ENCODE measurements around the gene NCAM1.

Gene NCAM1

DNA sequence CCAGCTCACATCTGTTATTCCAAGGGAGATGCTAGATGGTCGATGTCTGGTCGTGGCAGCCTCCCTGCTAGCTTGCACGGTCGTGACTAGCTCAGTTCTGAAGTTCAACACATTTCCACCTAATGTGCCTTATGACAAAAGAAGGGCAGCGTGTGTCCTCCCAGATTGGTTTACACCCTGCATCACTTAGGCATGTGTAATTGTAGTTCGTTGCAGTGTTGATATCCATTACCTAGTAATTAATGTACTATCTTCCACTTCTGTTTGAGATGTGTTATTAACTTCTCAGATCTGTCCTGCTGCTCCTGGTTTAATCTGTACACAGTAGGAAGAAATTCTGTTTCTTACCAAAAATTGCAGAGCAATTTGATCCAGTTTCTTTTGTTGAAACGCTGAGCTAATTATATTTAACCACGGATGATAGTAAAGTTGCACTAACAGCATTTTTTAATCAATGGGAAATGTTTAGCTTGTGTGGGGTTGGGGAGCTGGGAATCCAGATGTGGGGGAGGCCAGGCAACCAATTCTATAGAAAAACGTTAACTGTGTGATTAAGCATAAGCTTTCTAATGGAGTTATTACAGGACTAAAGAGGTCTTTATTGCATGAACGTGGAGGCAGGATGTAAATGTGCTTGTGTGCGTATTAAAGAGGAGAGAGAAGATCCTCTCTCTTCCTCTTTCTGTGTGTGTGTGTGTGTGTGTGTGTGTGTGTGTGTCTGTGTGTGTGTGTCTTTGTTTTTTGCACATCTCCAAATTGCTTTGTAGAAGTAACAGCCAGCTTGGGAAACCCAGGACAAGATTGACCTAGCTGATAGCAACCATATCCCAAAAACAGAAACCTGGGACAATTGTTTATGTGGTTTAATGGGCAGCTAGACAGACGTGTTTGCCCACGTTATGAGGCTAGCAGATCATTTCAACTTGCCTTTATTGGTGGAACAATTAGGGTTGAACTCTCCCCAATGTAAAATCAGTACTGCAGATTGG is 207.4 kb downstream of the NCAM1 start:
- no peak for DNase-seq (ENCODE audit: low read depth)

DNA sequence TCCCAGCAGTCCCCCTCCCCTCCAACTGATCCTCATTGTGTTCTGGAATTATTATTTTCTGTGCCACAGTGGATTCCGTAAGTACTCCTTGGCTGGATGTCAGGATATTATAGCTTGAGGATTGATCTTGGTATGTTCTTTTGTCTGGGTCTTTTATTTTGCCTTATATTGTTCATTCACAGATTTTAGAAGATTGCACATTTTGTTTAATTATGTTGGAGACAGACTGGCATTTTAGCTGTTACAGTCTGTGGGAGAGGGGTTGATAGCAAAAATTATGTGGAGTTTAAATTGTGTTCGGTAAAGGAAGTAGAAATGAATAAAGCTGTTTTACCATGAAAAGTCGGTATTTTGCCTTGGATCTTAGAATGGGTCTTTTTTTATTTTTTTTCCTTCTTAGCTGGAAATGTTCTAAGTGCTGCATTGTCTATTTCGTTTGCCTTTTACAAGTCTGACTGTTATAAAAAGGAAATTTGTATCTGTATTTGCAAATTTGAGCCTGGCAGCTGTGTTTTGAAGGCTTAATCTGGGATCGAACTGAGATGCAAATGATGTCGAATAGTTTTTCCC is 211.2 kb downstream of the NCAM1 start:
- no peak for DNase-seq (ENCODE audit: low read depth)

DNA sequence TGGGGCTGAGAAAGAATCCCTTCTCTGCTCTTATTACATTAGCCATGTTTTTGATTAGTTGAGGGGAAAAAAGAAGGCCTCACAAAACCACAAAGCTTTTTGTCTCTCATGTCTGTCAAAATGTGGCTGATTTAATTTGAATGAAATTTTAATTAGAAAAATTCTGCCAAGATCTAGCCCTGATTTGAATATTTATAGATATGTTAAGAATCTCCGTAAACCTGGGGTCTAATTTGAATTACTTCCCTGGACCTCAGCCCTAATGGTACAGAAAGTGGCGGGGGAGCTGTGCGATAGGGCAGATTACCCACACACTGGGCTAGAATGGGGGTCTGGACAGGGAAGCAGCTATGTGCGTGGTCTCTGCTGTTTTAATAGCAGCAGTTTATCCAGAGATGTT is 211.9 kb downstream of the NCAM1 start:
- no peak for DNase-seq (ENCODE audit: low read depth)

DNA sequence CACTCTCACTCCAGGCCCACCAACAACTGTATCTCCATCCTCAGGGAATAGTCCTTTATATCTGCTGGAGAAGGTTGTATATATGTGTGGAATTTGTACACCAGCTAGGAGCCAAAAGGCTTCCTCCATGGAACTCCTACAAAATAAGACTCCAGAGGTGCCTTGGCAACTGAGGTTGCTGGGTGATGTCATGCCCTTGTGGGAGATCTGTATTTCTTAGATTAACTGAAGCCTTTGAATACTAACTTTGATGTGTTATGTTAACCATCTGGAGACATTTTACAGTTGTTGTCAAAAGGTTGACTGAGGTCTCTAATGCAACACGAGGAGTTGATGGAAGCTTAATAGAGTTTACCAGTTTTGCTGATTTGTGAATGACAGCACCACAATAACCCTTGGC is 213.7 kb downstream of the NCAM1 start:
- DNase-seq (ENCODE audit: low read depth) = no peak

DNA sequence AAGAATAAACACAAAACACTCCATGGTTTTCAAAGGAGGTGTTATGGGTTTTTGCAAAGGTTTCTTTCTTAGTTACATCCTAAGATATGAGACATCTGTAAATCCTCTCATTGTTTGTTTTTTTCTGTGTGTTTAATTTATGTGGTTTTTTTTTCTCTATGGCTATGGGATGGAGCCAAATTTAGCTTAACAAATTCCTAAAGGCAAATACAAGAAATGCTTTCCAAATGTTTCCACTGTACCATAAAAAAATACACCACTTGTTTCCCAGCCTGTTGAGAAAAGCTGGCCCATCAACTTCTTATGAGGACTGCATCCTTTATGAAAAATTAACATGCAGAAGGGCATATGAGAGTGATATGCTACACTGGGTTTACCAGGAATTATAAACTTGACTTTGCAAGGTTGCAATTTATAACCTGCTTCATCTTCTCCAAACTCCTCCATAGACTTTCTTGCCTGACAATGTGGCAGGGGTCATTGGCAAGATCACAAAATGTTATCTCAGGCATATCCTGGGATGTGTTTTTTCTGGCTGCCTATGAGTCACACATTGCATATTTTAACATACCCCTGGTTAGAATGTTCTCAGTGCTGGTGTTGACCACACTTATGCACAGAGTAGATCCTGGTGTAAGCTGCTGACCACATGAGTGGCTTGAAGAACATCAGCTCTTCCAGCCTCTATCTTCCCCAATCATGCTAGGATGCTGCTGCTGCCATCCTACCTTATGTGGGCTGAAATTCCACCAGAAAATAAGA is 215.6 kb downstream of the NCAM1 start:
- DNase-seq (ENCODE audit: low read depth) = no peak

DNA sequence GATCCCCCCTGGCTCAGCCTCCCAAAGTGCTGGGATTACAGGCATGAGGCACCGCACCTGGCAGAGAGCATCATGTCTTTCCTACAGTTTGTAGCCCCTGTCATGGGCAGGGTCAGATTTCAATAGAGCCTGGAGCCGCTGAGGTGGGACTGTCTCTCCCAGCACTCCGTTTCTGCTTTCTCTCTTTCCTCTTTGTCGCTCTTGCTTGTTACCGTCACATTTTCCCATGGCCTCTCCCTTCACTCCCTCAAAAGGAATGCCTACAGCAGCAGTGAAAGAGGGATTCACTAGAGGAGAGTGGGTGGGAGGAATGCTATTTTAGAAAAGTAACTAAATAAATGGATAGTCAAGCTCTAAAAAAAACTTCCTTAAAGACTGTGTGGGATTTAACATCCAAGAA is 216.5 kb downstream of the NCAM1 start:
- no peak for DNase-seq (ENCODE audit: low read depth)

DNA sequence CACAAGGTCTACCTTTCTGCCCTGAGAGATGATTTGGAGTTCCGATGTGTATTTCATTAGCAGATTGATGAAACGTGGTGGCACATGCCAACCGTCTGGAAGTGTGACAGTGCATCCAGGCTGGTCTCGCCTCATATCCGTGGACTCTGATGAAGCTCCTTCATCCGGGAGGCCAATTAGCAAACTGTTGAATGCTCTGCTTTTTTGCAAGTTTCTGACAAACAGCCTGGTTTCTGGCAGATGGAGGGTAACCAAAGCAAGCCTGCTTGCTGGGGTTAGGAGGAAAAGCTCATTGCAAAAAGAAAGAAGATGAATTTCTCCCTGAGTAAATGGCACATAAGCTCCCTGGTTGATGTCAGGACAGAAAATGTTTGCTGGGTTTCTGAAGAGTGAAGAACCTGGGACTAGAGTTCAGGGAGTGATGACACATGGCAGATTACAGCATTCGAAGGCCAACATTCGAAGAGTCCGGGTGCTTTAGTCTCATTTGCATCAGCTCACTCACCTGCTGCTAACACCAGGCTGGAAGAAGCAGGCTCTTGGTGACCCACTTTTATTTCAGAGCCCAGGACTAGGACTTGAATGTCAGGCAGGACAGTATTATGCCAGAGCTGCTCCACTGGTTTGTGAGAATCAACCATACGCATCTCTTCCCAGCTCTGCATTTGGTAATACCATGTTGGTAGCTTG is 217.3 kb downstream of the NCAM1 start:
- no peak for DNase-seq (ENCODE audit: low read depth)

DNA sequence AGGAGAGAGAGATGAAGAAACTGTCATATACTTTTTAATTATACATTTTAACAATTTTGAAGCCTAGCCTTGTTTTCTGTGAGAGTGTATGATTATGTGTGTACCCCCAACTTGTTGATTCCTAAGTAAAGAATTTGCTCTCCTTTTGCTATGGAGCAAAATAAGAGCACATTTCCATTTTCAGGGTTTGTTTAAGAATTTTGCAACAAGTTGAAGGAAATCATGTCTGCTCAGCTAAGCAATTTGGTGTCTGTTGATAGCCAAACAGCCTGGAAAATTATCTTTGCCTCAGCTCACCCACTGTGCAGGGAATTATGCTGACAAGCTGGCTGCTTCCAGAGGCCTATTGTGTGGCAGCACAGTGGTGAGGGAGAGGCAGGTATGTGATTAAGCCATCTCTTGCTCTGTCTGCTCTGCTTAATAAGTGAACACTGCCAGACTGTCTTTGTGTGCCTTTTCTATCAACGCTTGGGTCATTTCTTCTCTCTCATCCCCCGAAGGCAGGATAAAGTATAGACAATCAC is 218.0 kb downstream of the NCAM1 start:
- DNase-seq (ENCODE audit: low read depth) = no peak

DNA sequence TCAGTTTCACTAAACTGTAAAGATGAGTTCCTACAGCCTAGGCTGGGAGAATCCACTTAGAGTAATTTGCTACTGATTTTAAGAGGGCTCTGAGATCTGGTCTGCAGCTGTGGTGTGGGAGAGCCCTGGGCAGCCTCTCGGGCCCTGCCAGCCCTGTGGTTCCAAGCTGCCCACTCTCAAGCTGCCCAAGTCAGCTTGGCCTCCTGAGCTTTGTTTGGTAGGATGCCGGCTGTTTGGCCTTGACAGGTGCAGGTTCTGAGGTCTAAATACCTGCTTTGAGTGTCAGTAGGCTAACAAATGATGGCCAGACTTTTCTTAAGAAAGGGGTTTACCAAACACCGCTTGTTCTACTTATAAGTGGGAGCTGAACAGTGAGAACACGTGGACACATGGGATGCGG is 219.9 kb downstream of the NCAM1 start:
- no peak for DNase-seq (ENCODE audit: low read depth)

DNA sequence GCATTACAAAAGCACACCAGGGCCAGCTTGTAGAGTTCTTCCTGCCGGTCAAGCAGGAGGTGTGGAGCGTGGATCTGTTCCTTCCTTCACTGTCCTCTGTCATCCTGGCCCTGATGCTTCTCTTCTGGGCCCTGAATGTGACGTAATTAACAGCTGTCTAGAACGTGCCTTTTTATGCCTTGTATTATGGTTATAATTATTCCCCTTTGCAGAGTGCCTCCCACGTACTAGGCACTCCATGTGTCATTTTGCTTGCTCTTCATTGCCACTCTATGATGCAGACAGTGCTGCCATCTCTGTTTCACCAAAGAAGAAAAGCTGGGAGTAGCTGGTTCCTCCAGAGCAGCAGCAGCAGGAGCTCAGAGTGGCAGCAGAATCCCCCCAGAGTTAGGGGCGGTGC is 221.1 kb downstream of the NCAM1 start:
- DNase-seq (ENCODE audit: low read depth) = no peak

DNA sequence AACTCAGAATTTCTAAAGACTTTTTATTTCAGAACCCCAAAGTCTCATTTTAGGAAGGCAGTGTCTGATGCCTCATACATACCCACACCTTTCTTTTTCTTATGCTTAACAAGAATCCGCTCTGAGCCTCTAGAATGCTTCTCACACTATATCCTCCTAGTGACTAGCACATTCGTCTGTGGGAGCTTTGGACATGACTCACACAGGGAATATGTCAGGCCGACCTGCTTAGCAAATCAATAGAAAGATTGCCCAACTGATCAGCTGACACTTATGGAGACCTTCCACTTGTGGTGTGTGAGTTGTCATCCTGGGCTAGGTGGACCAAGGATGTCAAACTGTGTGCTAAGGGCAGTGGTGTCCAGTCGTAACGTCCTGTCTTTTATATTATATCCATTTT is 223.3 kb downstream of the NCAM1 start:
- no peak for DNase-seq (ENCODE audit: low read depth)

DNA sequence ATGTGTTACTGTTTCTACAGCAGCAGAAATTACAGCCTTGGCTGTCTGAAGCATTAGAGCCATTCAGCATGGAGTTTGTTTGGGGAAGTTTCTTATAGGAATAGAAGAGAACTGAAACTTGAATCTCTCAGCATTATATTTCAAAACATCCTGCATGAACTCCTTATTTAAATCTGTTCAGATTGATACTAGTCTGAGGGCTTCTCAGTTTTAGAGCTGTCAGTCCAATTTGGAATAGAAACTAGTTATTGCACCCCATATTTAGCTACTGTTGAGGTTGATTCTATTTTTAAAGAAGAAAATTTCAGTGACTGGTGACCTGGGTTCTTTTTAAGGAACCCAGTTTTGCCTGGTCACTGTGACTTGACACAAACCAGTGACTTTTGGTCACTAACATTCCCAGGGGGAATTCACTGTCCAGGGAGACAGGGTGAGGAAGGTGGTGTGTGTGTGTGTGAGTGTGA is 227.2 kb downstream of the NCAM1 start:
- no peak for DNase-seq (ENCODE audit: low read depth)

DNA sequence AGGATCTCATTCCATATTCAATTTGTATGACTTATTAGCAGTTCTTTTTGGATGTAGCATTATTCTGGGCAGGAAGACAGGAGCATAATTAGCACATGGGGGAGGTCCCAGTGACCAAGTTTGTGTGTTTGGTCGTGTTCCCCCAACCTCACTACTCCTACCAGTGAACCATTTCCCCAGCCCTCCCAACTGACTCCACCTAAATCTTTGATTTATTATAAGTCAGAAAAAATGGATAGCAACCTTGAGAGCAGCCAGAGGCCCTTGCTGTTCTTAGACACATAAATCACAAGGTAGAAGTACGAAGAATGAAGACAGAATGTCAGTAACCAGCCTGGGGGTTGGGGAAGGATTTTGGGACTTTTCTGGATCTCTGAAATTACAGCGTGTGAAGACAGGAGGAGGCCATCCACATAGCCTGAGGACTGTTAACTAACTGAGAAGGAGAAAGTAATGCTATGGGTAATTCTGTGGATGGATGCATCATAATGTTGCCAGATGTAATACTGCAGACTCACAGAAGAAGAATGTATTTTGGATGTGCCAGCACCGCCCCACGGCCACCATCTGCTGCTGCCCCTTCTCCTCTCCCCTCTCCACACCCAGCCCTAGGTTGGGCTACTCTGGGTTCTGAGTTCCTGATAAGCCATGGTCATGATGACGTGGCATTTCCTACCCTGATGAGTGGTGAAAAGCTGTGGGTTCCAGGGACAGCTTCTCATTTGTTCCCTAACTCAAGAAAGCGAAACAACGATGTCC is 228.9 kb downstream of the NCAM1 start:
- no peak for DNase-seq (ENCODE audit: low read depth)

DNA sequence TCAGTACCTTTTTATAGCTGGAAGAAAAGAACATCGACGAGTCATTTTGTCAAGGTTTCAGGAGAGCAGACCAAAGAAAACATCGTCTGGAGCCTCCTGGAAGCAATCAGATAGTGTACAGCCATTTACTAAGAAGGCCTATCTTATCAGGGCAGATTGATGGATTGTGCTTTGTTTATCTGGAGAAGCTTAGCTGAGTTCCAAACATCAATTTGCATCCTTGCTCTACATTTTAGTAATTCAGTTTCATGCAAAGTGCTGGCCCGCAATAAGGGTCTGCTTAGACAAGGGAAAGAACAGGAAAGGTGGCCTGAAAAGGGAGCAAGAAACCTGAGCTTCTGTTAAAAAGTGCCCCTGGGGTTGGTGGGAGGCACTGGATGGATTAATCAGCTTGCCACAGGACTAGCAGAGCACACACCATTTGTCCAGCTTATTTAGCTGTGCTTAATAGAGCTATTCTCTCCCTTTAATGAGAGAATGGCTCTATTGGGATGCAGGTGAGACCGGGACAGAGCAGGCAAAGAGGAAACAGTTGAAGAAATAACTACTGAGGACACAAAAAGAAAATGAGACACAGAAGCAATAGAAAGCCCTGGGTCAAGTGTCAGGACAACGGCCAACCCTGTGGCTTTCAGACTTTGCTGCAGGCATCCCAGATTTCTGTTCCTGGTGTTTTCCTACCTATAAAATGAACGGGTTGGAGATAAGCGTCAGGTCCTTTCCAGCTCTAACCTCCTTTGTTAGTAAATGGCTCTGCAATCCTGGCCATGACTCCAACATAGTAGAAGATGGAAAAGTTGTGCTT is 231.1 kb downstream of the NCAM1 start:
- no peak for DNase-seq (ENCODE audit: low read depth)

DNA sequence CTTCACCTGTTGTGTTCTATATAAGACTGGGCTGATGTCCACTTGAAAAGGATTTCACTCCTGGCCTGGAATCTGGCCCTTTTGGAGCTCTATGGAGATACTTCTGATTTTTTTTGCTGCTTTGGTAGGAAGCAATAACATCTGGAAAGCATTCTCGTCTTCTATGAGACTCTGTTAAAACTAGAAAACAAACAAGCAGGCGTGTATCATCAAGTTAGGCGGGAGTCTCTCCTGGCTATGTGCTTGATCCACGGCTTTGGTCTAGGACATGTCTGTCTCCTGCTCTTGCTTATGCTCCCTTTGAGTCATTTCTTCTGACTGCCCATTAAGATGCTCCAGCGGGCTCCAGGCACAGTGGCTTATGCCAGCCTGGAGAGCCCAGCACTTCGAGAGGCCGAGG is 231.8 kb downstream of the NCAM1 start:
- DNase-seq (ENCODE audit: low read depth) = no peak

DNA sequence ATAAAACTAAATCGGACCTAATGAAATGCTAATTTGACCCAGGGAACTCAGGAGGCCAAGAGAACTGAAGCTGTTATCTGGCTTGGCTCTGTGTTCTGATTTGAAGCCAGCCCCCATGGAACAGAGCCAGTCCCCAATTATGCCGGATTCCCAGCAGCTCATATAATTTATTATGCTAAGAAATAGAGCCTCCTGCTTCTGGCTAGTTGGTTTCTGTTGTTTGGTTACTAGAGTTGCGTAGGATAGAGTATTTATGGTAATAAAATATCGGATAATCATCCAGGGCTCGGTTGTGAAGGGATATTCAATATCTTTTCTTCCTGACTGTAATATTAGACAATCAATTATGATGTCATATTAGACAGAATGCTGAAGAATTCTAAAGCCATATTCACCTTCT is 232.7 kb downstream of the NCAM1 start:
- DNase-seq (ENCODE audit: low read depth) = no peak

DNA sequence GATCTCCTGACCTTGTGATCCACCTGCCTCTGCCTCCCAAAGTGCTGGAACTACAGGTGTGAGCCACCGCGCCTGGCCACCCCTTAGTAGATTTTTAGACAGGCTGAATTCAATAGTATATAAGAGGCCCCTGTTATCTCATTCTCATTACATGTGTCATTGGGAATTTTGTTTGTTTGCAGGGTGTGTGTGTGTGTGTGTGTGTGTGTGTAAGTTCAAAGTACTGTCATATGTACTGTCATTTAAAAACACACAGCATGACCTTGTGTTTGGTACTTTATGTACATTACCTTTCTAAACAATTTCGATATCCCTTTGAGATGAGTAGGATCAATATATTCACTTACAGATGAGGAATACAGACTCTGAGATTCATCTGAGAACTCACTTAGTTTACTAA is 234.5 kb downstream of the NCAM1 start:
- DNase-seq (ENCODE audit: low read depth) = no peak

DNA sequence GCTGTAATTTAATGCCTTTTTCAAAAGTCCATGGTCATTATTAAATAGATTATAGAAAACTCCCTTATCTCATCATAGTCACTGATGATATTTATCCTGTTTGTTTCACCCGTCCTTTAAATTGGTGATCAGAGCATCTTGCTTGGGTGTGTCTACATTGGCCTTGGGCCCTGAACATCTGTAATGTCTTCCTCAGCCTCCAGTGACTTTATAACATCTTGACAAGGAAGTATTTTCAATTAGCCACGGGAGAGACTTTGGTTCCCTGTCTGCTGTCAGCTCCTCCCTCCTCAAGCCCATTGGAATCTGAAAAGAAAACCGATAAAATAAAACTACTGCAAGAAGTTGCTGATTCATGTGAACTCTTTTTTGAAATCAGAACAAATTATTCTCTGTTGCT is 236.2 kb downstream of the NCAM1 start:
- DNase-seq (ENCODE audit: low read depth) = no peak

DNA sequence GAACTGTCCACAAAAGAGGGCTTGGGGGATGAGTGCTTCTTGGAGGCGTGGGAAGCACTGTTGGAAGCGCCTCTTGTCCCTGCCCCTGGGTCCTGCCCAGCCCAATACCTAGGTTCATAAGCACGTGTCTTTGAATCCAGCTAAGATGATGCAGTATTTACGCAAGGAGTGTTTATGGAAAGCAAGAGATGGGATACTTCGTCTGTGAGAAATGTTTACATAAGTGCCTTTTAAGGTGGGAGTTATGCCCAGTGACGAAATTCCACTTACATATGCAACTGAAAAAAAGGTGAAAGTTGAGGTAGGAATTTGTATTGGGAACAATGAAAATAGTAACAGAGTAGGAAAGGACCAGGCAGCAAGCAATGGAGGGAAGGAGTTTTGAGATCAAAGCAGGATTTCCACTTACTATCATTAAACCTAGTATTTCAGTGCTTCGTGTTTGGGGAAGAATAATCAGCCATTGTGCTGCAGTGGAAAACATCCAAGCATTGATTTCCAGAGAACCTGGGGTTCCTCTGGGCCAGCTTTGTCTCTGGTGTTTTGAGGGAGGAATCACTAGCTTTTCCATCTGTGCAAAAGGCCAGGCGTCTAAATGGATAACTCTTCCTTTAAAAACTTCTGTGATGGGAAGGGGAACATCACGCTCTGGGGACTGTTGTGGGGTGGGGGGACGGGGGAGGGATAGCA is 237.9 kb downstream of the NCAM1 start:
- no peak for DNase-seq (ENCODE audit: low read depth)

DNA sequence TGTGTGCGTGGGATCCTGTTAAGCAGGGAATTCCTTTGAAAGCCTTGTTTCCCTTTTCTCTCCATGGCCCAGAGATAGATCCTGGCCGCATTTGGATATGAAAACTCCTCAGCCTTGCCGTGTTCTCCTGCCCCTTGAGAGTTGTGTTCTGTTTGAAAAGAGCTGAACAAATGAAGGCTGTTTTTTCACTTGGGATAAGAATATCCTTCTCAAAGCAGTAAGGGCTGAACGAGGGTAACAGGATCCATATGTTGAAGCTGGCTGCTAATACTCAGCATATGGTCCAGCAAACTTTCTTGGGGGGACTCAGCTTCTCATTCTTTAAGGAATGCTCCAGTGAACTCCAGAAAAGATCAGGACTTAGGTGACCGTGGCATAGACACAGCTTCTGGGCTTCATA is 238.6 kb downstream of the NCAM1 start:
- no peak for DNase-seq (ENCODE audit: low read depth)
